ENCODE results near the gene ERP27. TPM values are rescaled to one million over a fixed set of nuclear protein-coding genes. Genes with fewer than 3 reads are reported as not detected.
A peak's percentile ranks its signal among the peaks of the same experiment; 100 is the strongest.

Gene ERP27
- polyA plus RNA-seq, 2 of the 4 experiments (the other 2 are of a cell fraction) = 0.09 to 0.28 TPM

DNA sequence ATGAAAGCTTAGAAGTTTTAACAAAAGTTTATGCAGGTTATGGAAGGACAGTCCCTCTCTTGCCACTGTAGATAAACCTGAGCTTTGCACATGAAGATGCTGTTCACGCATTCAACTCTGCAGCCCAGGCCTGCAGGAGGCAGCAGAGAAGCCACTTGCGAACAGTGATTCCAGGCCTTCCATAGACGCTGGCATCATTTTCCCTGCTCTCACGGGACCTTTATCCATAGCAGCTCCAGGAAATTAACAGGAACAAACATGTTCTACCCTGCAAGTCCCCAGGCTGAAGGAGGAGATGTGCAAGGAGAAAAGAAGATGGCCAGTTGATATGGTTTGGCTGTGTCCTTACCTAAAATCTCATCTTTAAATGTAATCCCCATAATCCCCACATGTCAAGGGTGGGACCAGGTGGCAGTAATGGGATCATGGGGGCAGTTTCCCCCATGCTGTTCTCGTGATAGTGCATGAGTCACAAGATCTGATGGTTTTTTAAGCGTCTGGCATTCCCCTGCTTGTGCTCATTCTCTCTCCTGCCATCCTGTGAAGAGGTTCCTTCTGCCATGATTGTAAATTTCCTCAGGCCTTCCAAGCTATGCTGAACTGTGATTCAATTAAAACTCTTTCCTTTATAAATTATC is 2.0 kb downstream of the ERP27 start:
- 69% methylated on average over 6 of the region's 6 CpGs for WGBS (ENCODE audit: missing lambda C conversion rate)
- FAIRE-seq = no peak
- POLR2A ChIA-PET = no interaction called here
- Histone ChIP-seq H3K27ac (no peak overlapping the region), H3K4me1 (no peaks in the 10 kb centered on the region), H3K9me3 (no peaks in the 10 kb centered on the region), H3K4me2 (no peak overlapping the region), H3K4me3 (no peak overlapping the region)
- peak in 1 of 2 experiments; percentile 30 for DNase-seq (ENCODE audit: low read depth in 1 of 2, low spot score in 1 of 2)
- peak in 1 of 2 experiments; percentile 71; a peak in 4 of 6 replicates for ATAC-seq
- CTCF ChIA-PET = interaction anchor here (1.2 to 2.1 kb wide), 3 partner anchors 9 to 59 kb away, joined by 4 read pairs; no protein-coding TSS in a partner anchor
- TF ChIP-seq POLR2AphosphoS2 (conservative IDR thresholded peaks at IDR 0.05; ENCODE audit: low read length) = no peak
- TF ChIP-seq RAD21 (conservative IDR thresholded peaks at IDR 0.05 in 1 of 2, IDR thresholded peaks at IDR 0.05 in 1 of 2) = peak in 1 of 2 experiments; percentile 17; a peak in 1 of 5 replicates

DNA sequence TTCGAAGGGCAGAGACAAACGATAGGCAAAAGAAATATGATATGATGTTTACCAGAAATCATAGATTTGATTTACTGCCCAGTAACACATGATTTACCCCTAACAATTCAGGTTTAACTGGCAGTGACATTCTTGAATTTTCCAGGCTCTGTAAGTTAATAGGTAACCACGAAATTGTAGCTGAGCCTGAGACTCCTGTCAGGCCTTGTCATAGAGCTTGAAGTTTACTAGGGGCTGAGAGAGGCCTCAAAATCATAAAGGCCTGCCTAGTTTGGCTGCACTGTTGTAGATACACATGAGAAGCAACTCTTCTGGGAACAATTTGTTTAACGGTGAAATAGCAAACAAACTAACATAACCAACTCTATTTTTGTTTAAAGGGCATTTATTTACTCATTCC is 3.3 kb downstream of the ERP27 start:
- Histone ChIP-seq H3K9me3 (no peaks in the 10 kb centered on the region), H3K4me2 (no peak overlapping the region), H3K27ac (no peak overlapping the region), H3K4me1 (no peaks in the 10 kb centered on the region; the same call in 2 of the 3 replicates), H3K4me3 (no peak overlapping the region)
- TF ChIP-seq HOXA7 (CRISPR knock-in tag; IDR thresholded peaks at IDR 0.05) (no peak), HDAC2 (IDR thresholded peaks at IDR 0.05) (no peak), ZC3H11A (IDR thresholded peaks at IDR 0.05) (no peak), SMC3 (IDR thresholded peaks at IDR 0.05) (no peak), EHMT2 (IDR thresholded peaks at IDR 0.05; ENCODE audit: low read depth) (no peak), HOXB5 (CRISPR knock-in tag; IDR thresholded peaks at IDR 0.05) (no peak), CEBPB (IDR thresholded peaks at IDR 0.05) (no peak), CBX2 (IDR thresholded peaks at IDR 0.05; ENCODE audit: borderline replicate concordance, low read depth) (no peak), RARB (CRISPR knock-in tag; IDR thresholded peaks at IDR 0.05) (no peak), POLR2AphosphoS2 (conservative IDR thresholded peaks at IDR 0.05; ENCODE audit: low read length) (no peak), TP53 (CRISPR knock-in tag; IDR thresholded peaks at IDR 0.05) (no peak), ESRRA (IDR thresholded peaks at IDR 0.05; ENCODE audit: borderline replicate concordance, low read length) (no peak)
- TF ChIP-seq, protein P1, sequence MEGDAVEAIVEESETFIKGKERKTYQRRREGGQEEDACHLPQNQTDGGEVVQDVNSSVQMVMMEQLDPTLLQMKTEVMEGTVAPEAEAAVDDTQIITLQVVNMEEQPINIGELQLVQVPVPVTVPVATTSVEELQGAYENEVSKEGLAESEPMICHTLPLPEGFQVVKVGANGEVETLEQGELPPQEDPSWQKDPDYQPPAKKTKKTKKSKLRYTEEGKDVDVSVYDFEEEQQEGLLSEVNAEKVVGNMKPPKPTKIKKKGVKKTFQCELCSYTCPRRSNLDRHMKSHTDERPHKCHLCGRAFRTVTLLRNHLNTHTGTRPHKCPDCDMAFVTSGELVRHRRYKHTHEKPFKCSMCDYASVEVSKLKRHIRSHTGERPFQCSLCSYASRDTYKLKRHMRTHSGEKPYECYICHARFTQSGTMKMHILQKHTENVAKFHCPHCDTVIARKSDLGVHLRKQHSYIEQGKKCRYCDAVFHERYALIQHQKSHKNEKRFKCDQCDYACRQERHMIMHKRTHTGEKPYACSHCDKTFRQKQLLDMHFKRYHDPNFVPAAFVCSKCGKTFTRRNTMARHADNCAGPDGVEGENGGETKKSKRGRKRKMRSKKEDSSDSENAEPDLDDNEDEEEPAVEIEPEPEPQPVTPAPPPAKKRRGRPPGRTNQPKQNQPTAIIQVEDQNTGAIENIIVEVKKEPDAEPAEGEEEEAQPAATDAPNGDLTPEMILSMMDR (IDR thresholded peaks at IDR 0.05) = no peak
- TF ChIP-seq, protein P2, sequence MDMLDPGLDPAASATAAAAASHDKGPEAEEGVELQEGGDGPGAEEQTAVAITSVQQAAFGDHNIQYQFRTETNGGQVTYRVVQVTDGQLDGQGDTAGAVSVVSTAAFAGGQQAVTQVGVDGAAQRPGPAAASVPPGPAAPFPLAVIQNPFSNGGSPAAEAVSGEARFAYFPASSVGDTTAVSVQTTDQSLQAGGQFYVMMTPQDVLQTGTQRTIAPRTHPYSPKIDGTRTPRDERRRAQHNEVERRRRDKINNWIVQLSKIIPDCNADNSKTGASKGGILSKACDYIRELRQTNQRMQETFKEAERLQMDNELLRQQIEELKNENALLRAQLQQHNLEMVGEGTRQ (IDR thresholded peaks at IDR 0.05) = no peak
- TF ChIP-seq, protein P3, sequence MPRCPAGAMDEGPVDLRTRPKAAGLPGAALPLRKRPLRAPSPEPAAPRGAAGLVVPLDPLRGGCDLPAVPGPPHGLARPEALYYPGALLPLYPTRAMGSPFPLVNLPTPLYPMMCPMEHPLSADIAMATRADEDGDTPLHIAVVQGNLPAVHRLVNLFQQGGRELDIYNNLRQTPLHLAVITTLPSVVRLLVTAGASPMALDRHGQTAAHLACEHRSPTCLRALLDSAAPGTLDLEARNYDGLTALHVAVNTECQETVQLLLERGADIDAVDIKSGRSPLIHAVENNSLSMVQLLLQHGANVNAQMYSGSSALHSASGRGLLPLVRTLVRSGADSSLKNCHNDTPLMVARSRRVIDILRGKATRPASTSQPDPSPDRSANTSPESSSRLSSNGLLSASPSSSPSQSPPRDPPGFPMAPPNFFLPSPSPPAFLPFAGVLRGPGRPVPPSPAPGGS (IDR thresholded peaks at IDR 0.05) = no peak
- 32% methylated on average over 4 of the region's 4 CpGs for WGBS (ENCODE audit: missing lambda C conversion rate)
- POLR2A ChIA-PET = no interaction called here
- CTCF ChIA-PET = interaction anchor here (1.0 to 1.3 kb wide), 2 partner anchors 43 to 151 kb away, joined by 3 to 4 read pairs; no protein-coding TSS in a partner anchor
- ATAC-seq (no peak), FAIRE-seq (no peak), DNase-seq (ENCODE audit: low read depth in 1 of 2, low spot score in 1 of 2) (no peak)

DNA sequence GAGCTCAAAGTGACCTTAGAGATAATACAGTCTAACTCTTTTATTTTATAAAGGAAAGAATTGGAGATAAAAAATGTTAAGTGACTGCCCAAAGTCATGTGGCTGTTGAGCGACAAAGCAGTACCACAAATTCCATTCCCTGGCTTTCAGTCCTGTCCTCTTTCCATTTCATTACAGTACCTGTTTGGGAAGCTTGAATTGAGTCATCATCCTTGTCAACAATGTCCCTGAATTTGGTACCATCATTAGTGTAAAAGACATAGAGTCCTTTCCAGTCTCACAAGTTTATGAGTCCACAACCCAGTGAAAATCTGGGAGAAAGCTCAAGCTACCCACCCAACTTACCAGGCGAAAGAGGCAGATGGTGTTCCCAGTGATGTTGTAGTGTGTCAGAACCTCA is 3.8 kb downstream of the ERP27 start:
- no peak overlapping the region for H3K27ac ChIP-seq
- H3K4me2 ChIP-seq = no peak overlapping the region
- WGBS (ENCODE audit: missing lambda C conversion rate) = 93% methylated on average over 2 of the region's 2 CpGs
- FAIRE-seq (no peak), ATAC-seq (no peak), DNase-seq (ENCODE audit: low read depth in 1 of 2, low spot score in 1 of 2) (no peak)
- POLR2A ChIA-PET = no interaction called here
- H3K4me1 ChIP-seq = no peaks in the 10 kb centered on the region; the same call in 2 of the 3 replicates
- H3K9me3 ChIP-seq = no peaks in the 10 kb centered on the region
- no peak overlapping the region for H3K4me3 ChIP-seq
- CTCF ChIA-PET = interaction anchor here (1.0 to 1.3 kb wide), 2 partner anchors 43 to 150 kb away, joined by 3 to 4 read pairs; no protein-coding TSS in a partner anchor
- TF ChIP-seq CHD2 (IDR thresholded peaks at IDR 0.05; ENCODE audit: low read length, partially characterized antibody) = no peak
- no peak for TF ChIP-seq NPAS2 (CRISPR knock-in tag; IDR thresholded peaks at IDR 0.05; ENCODE audit: borderline replicate concordance)
- TF ChIP-seq, protein P4, sequence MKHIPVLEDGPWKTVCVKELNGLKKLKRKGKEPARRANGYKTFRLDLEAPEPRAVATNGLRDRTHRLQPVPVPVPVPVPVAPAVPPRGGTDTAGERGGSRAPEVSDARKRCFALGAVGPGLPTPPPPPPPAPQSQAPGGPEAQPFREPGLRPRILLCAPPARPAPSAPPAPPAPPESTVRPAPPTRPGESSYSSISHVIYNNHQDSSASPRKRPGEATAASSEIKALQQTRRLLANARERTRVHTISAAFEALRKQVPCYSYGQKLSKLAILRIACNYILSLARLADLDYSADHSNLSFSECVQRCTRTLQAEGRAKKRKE (CRISPR knock-in tag; IDR thresholded peaks at IDR 0.05; ENCODE audit: low read depth) = no peak
- no peak for TF ChIP-seq RNF2 (IDR thresholded peaks at IDR 0.05; ENCODE audit: borderline replicate concordance, low read depth)

Measured in A549 (cell line).